ENCODE data around the gene TNIK. TPM values are rescaled to one million over a fixed set of nuclear protein-coding genes. Genes with fewer than 3 reads are reported as not detected.

Gene TNIK
- total RNA-seq, 1 experiment from 2014 or later = 22.4 TPM

GRCh38 chr3:171317171-171317570 is 143.0 kb downstream of the TNIK start:
- intact Hi-C loops (cut with micrococcal nuclease; ENCODE audit: unreplicated experiment) = no loop called here
- TF ChIP-seq CTCF (IDR thresholded peaks at IDR 0.05; ENCODE audit: insufficient read depth in 1 of 2, low read depth in 1 of 2, low read length in 1 of 2, severe bottlenecking in 1 of 2, unreplicated experiment in 1 of 2) = no peak
- no peak for DNase-seq
- Histone ChIP-seq H3K4me3 (ENCODE audit: low read depth, low read length) (no peak overlapping the region), H3K27me3 (replicated peaks; ENCODE audit: control insufficient read depth, insufficient read depth, low read length) (no peaks in the 10 kb centered on the region), H3K36me3 (ENCODE audit: control insufficient read depth, insufficient read depth, low read length) (no peaks in the 10 kb centered on the region), H3K4me1 (no peaks in the 10 kb centered on the region), H3K9me3 (no peaks in the 10 kb centered on the region)
- no peak overlapping the region for H3K4me3 Mint-ChIP-seq (ENCODE audit: unreplicated experiment)
- no peaks in the 10 kb centered on the region for H3K27me3 Mint-ChIP-seq (ENCODE audit: insufficient read depth, unreplicated experiment)
- no peaks in the 10 kb centered on the region for H3K36me3 Mint-ChIP-seq (ENCODE audit: insufficient read depth, unreplicated experiment)
- ChIA-PET CTCF (no interaction called here), POLR2A (no interaction called here)
- no peak overlapping the region for H3K27ac Mint-ChIP-seq (ENCODE audit: unreplicated experiment)
- no TSS peak for BruUV-seq (replicated peaks)
- no peaks in the 10 kb centered on the region for H3K4me1 Mint-ChIP-seq (ENCODE audit: low read depth, unreplicated experiment)
- peaks cover 7% of the 10 kb centered on the region for H3K9me3 Mint-ChIP-seq (ENCODE audit: unreplicated experiment)

- ChIA-PET POLR2A (no interaction called here), CTCF (no interaction called here)
- no peak for DNase-seq
- Mint-ChIP-seq H3K4me3 (ENCODE audit: unreplicated experiment) (no peak overlapping the region), H3K9me3 (ENCODE audit: unreplicated experiment) (peaks cover 7% of the 10 kb centered on the region), H3K36me3 (ENCODE audit: insufficient read depth, unreplicated experiment) (no peaks in the 10 kb centered on the region), H3K27me3 (ENCODE audit: insufficient read depth, unreplicated experiment) (no peaks in the 10 kb centered on the region), H3K27ac (ENCODE audit: unreplicated experiment) (no peak overlapping the region), H3K4me1 (ENCODE audit: low read depth, unreplicated experiment) (no peaks in the 10 kb centered on the region)
- no peak for TF ChIP-seq CTCF (IDR thresholded peaks at IDR 0.05; ENCODE audit: insufficient read depth in 1 of 2, low read depth in 1 of 2, low read length in 1 of 2, severe bottlenecking in 1 of 2, unreplicated experiment in 1 of 2)
- no peaks in the 10 kb centered on the region for H3K9me3 ChIP-seq
- no peak overlapping the region for H3K4me3 ChIP-seq (ENCODE audit: low read depth, low read length)
- H3K4me1 ChIP-seq = no peaks in the 10 kb centered on the region
- intact Hi-C loops (cut with micrococcal nuclease; ENCODE audit: unreplicated experiment) = no loop called here
- H3K27me3 ChIP-seq (replicated peaks; ENCODE audit: control insufficient read depth, insufficient read depth, low read length) = no peaks in the 10 kb centered on the region
- H3K36me3 ChIP-seq (ENCODE audit: control insufficient read depth, insufficient read depth, low read length) = no peaks in the 10 kb centered on the region
- BruUV-seq (replicated peaks) = no TSS peak
These were observed 144.3 kb downstream of the TNIK start for GRCh38 chr3:171315919-171316318.

- CTCF ChIA-PET = no interaction called here
- no TSS peak for BruUV-seq (replicated peaks)
- peaks cover 7% of the 10 kb centered on the region for H3K9me3 Mint-ChIP-seq (ENCODE audit: unreplicated experiment)
- intact Hi-C loops (cut with micrococcal nuclease; ENCODE audit: unreplicated experiment) = no loop called here
- no peaks in the 10 kb centered on the region for H3K4me1 Mint-ChIP-seq (ENCODE audit: low read depth, unreplicated experiment)
- no peak for TF ChIP-seq CTCF (IDR thresholded peaks at IDR 0.05; ENCODE audit: insufficient read depth in 1 of 2, low read depth in 1 of 2, low read length in 1 of 2, severe bottlenecking in 1 of 2, unreplicated experiment in 1 of 2)
- H3K27me3 Mint-ChIP-seq (ENCODE audit: insufficient read depth, unreplicated experiment) = no peaks in the 10 kb centered on the region
- no peak overlapping the region for H3K4me3 ChIP-seq (ENCODE audit: low read depth, low read length)
- no peaks in the 10 kb centered on the region for H3K36me3 Mint-ChIP-seq (ENCODE audit: insufficient read depth, unreplicated experiment)
- H3K9me3 ChIP-seq = no peaks in the 10 kb centered on the region
- H3K36me3 ChIP-seq (ENCODE audit: control insufficient read depth, insufficient read depth, low read length) = no peaks in the 10 kb centered on the region
- no peaks in the 10 kb centered on the region for H3K4me1 ChIP-seq
- no peaks in the 10 kb centered on the region for H3K27me3 ChIP-seq (replicated peaks; ENCODE audit: control insufficient read depth, insufficient read depth, low read length)
- H3K4me3 Mint-ChIP-seq (ENCODE audit: unreplicated experiment) = no peak overlapping the region
- no peak for DNase-seq
- POLR2A ChIA-PET = no interaction called here
- H3K27ac Mint-ChIP-seq (ENCODE audit: unreplicated experiment) = no peak overlapping the region
These were observed 145.1 kb downstream of the TNIK start for GRCh38 chr3:171315101-171315500.

Measured in Caco-2 (cell line).